Liver (tissue), 9 donors: ENCODE measurements around the gene TPD52L1. TPM values are rescaled to one million over a fixed set of nuclear protein-coding genes. Genes with fewer than 3 reads are reported as not detected.

ENCODE experiments used
- DNase-seq: peaks from one replicate; pipeline ENCODE4 v3.0.0-alpha.2; 2017; ENCODE audit warnings: low spot score
- H3K27ac ChIP-seq, 2 donors: one replicate each; pipeline ENCODE4 v1.7.0; 2013; ENCODE audit warnings: inconsistent platforms in 2 of 2, low read length in 2 of 2, control low read depth in 1 of 2, low read depth in 1 of 2, mild to moderate bottlenecking in 1 of 2
- H3K27me3 ChIP-seq, 4 donors: one replicate each; pipeline versions ENCODE4 v1.6.1 to v1.7.0; 2013; ENCODE audit warnings: low read length in 3 of 4, inconsistent platforms in 1 of 4, mild to moderate bottlenecking in 1 of 4, moderate library complexity in 1 of 4; ENCODE audit not compliant: control insufficient read depth in 4 of 4, insufficient read depth in 4 of 4
- H3K36me3 ChIP-seq, 4 donors: one replicate each; pipeline versions ENCODE4 v1.6.1 to v1.7.0; 2013; ENCODE audit warnings: low read length in 3 of 4, mild to moderate bottlenecking in 3 of 4, low read depth in 1 of 4, moderate library complexity in 1 of 4; ENCODE audit not compliant: control insufficient read depth in 4 of 4, insufficient read depth in 3 of 4
- H3K4me1 ChIP-seq, 4 donors: one replicate each; pipeline versions ENCODE4 v1.6.1 to v1.7.0; 2013; ENCODE audit warnings: low read length in 3 of 4, mild to moderate bottlenecking in 3 of 4, moderate library complexity in 1 of 4; ENCODE audit not compliant: control insufficient read depth in 4 of 4, insufficient read depth in 4 of 4
- H3K4me3 ChIP-seq, 3 donors: one replicate each; pipeline versions ENCODE4 v1.6.1 to v1.7.0; 2013; ENCODE audit warnings: low read length in 3 of 3, control low read depth in 1 of 3, low read depth in 1 of 3, mild to moderate bottlenecking in 1 of 3
- H3K9ac ChIP-seq, 2 donors: one replicate each; pipeline ENCODE4 v1.7.0; 2013; ENCODE audit warnings: low read length in 2 of 2, mild to moderate bottlenecking in 2 of 2, moderate library complexity in 2 of 2, control low read depth in 1 of 2, low read depth in 1 of 2
- H3K9me3 ChIP-seq, 4 donors: one replicate each; pipeline versions ENCODE4 v1.6.1 to v1.7.0; 2013; ENCODE audit warnings: low read length in 3 of 4; ENCODE audit not compliant: control insufficient read depth in 4 of 4
- ATF3 ChIP-seq: IDR thresholded peaks from 2 replicates; pipeline ENCODE4 v1.6.1; 2016; ENCODE audit warnings: antibody characterized with exemption
- CTCF ChIP-seq: fragments of 150-350 bp; IDR thresholded peaks from 2 replicates; pipeline ENCODE4 v1.5.1; 2017; ENCODE audit warnings: improper control_type of control experiment, low read depth, low read length; ENCODE audit not compliant: missing input control
- FOXA1 ChIP-seq: IDR thresholded peaks from 2 replicates; pipeline ENCODE4 v1.6.1; 2016; ENCODE audit warnings: antibody characterized with exemption
- FOXA2 ChIP-seq: IDR thresholded peaks from 2 replicates; pipeline ENCODE4 v1.6.1; 2016; ENCODE audit warnings: antibody characterized with exemption
- GABPA ChIP-seq, 2 donors: IDR thresholded peaks in 1 of 2; conservative IDR thresholded peaks in 1 of 2; 2 replicates each; pipeline ENCODE4 v1.6.1; 2016; ENCODE audit warnings: antibody characterized with exemption in 2 of 2, mild to moderate bottlenecking in 1 of 2, moderate library complexity in 1 of 2
- HNF4A ChIP-seq, 2 donors: conservative IDR thresholded peaks; 2 replicates each; pipeline ENCODE4 v1.6.1; 2016; ENCODE audit warnings: antibody characterized with exemption in 2 of 2, mild to moderate bottlenecking in 2 of 2
- MAX ChIP-seq: IDR thresholded peaks from 2 replicates; pipeline ENCODE4 v1.6.1; 2016; ENCODE audit warnings: antibody characterized with exemption
- NR2F2 ChIP-seq: IDR thresholded peaks from 2 replicates; pipeline ENCODE4 v1.6.1; 2016; ENCODE audit warnings: antibody characterized with exemption
- RAD21 ChIP-seq, 2 donors: IDR thresholded peaks; 2 replicates each; pipeline ENCODE4 v1.6.1; 2016; ENCODE audit warnings: antibody characterized with exemption in 2 of 2, mild to moderate bottlenecking in 2 of 2
- REST ChIP-seq: IDR thresholded peaks from 2 replicates; pipeline ENCODE4 v1.6.1; 2016; ENCODE audit warnings: antibody characterized with exemption, mild to moderate bottlenecking
- RXRA ChIP-seq, 2 donors: IDR thresholded peaks; 2 replicates each; pipeline ENCODE4 v1.6.1; 2017 to 2018; ENCODE audit warnings: antibody characterized with exemption in 2 of 2, mild to moderate bottlenecking in 1 of 2
- SP1 ChIP-seq: IDR thresholded peaks from 2 replicates; pipeline ENCODE4 v1.6.1; 2018; ENCODE audit warnings: antibody characterized with exemption, mild to moderate bottlenecking
- TAF1 ChIP-seq: conservative IDR thresholded peaks from 2 replicates; pipeline ENCODE4 v1.6.1; 2016; ENCODE audit warnings: antibody characterized with exemption, mild to moderate bottlenecking
- YY1 ChIP-seq: IDR thresholded peaks from 2 replicates; pipeline ENCODE4 v1.6.1; 2016; ENCODE audit warnings: antibody characterized with exemption, mild to moderate bottlenecking
- ZBTB33 ChIP-seq: IDR thresholded peaks from 2 replicates; pipeline ENCODE4 v1.6.1; 2016; ENCODE audit warnings: antibody characterized with exemption
- WGBS: extraction: QIAGEN DNeasy Blood & Tissue Kit; methylation state at CpG from one replicate; pipeline ENCODE4 v1.1.7; 2013; 5-methylcytosine and 5-hydroxymethylcytosine counted together
- polyA plus RNA-seq, 2 donors: library from polyadenylated mRNA; stranded (reverse) in 1 of 2; unstranded in 1 of 2; fragments of 200-250 nt in 1 of 2; fragments of >200 nt in 1 of 2; fragmentation: Nextera tagmentation in 1 of 2; extraction: Ambion mirVana in 1 of 2; gene quantifications; one replicate each; pipeline versions ENCODE4 v1.2.1 to v1.2.3, GENCODE V29; 2013 to 2015
- total RNA-seq, 2 donors: library from RNA; depleted of rRNA; stranded (reverse); fragments of >200 nt; gene quantifications; one replicate each; pipeline ENCODE4 v1.2.3, GENCODE V29; 2014
- donor health status: healthy.
- donor health status: healthy.
- donor health status: healthy.
- donor health status: healthy.
- donor health status: healthy.

TPD52L1 gene
- total and polyA plus RNA-seq, 4 donors: 8.9 to 66.4 (median 56.6) TPM

- H3K9me3 ChIP-seq: no peaks in the 10 kb centered on the region
- TF ChIP-seq RXRA (IDR thresholded peaks at IDR 0.05) (no peak), REST (no peak), CTCF (no peak), ATF3 (no peak), HNF4A (conservative IDR thresholded peaks at IDR 0.05) (no peak), TAF1 (no peak), MAX (no peak), YY1 (no peak), GABPA (IDR thresholded peaks at IDR 0.05 in 1 of 2, conservative IDR thresholded peaks at IDR 0.05 in 1 of 2) (no peak), ZBTB33 (no peak), SP1 (no peak), RAD21 (IDR thresholded peaks at IDR 0.05) (no peak), FOXA2 (no peak), NR2F2 (no peak)
- H3K27ac ChIP-seq: no peak overlapping the region
- H3K27me3 ChIP-seq: no peaks in the 10 kb centered on the region
- H3K4me3 ChIP-seq: no peak overlapping the region
- DNase-seq: no peak
- 92% methylated on average over 4 of the region's 4 CpGs for WGBS
- H3K36me3 ChIP-seq: no peaks in the 10 kb centered on the region
- H3K4me1 ChIP-seq: peaks cover 0 to 6% (median 2%) of the 10 kb centered on the region in 4 donors
- H3K9ac ChIP-seq: no peak overlapping the region
Observed at GRCh38 chr6:125165776-125166175, 12.2 kb downstream of the TPD52L1 start.

GRCh38 chr6:125166711-125167110 lies 13.1 kb downstream of the TPD52L1 start:
- 91% methylated on average over 3 of the region's 3 CpGs for WGBS

More at GRCh38 chr6:125166711-125167110, 13.1 kb downstream of the TPD52L1 start:
- Histone ChIP-seq H3K9ac (no peak overlapping the region), H3K27me3 (no peaks in the 10 kb centered on the region), H3K36me3 (no peaks in the 10 kb centered on the region), H3K4me1 (peaks cover 0 to 6% (median 2%) of the 10 kb centered on the region in 4 donors), H3K9me3 (no peaks in the 10 kb centered on the region), H3K27ac (no peak overlapping the region), H3K4me3 (no peak overlapping the region)
- TF ChIP-seq MAX (no peak), NR2F2 (no peak), FOXA1 (no peak)
- DNase-seq: no peak
